Measurements from ENCODE around the gene TAS2R20.
"Not testable (repeated sequence)": the region's sequence is repeated elsewhere in the genome, so short reads cannot be mapped to it uniquely, and the experiment has no call there.

The TAS2R20 gene, protein sequence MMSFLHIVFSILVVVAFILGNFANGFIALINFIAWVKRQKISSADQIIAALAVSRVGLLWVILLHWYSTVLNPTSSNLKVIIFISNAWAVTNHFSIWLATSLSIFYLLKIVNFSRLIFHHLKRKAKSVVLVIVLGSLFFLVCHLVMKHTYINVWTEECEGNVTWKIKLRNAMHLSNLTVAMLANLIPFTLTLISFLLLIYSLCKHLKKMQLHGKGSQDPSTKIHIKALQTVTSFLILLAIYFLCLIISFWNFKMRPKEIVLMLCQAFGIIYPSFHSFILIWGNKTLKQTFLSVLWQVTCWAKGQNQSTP

DNA sequence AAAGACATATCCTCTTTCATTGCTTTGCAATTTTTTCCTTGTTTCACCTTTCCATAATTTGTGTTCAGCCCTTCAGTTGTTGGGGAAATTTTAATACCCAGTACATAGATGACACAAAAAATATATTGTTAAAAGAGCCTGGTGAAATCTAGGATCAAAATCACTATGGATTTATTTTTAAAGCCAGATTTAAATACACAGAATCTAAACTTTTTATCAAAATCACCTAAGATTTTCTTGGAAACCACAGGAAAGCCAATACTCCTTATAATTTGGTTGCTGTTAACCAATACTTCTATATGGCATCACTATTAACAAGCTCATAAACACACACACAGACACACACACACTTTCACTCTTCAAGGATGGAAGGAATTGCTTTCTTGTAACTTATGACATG lies at the start of gene TAS2R20:
TAS2R20 (minus strand) TSS at position 101 of the 400 bp plus-strand sequence. CDS start 429 bp downstream, outside the sequence.
- no peak for DNase-seq (ENCODE audit: low read depth)
- no peak within 1 kb of the TSS for H3K4me3 ChIP-seq (ENCODE audit: low read depth, low read length)

DNA sequence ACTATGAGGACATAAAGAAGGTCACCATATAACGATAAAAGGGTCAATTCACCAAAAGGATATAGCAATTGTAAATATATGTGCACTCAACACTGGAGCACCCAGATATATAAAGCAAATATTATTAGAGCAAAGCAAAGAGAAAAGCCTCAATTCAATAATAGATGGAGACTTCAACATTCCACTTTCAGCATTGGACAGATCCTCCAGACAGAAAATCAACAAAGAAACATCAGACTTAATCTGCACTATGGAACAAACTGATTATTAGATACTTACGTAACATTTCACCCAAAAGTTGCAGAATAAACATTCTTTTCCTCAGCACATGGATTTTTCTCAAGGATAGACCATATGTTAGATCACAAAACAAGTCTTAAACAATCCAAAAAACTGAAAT lies 43.3 kb upstream of the TAS2R20 start:
- H3K4me3 ChIP-seq (ENCODE audit: low read depth, low read length); DNase-seq (ENCODE audit: low read depth): not testable (repeated sequence)

DNA sequence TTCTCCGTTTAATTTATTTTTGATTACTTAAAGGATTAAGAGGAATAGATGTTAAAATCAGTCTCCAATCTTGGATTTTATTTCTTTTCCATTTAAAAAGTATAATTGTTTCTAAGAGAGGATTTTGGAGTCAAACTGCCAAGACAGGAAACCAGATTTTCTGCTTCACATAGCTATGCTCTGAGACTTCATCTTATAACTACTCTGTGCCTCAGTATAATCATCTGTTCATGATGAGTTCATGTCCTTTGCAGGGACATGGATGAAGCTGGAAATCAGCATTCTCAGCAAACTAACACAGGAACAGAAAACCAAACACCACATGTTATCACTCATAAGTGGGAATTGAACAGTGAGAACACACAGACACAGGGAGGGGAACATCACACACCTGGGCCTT lies 42.1 kb upstream of the TAS2R20 start:
- H3K4me3 ChIP-seq (ENCODE audit: low read depth, low read length): no peak overlapping the region
- no peak for DNase-seq (ENCODE audit: low read depth)

DNA sequence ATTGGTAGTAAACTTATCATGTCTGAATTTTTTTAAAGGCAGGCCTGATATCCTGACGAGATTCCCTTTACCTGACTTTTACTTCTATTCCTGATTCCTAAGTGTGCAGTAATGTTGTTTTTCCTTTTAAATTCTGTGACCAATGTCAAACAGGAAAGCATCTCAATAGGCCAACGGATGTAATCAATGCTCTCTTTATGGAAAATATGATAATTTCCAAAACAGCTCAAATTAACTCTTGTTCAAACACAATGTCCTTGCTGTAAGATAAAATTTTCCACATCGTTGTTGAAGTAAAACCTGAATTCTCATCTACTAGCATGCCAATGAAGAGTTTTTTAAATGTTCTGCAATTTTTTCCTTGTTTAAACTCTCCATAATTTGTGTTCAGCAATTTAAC lies 41.1 kb upstream of the TAS2R20 start:
- no peak for DNase-seq (ENCODE audit: low read depth)
- H3K4me3 ChIP-seq (ENCODE audit: low read depth, low read length): no peak overlapping the region

DNA sequence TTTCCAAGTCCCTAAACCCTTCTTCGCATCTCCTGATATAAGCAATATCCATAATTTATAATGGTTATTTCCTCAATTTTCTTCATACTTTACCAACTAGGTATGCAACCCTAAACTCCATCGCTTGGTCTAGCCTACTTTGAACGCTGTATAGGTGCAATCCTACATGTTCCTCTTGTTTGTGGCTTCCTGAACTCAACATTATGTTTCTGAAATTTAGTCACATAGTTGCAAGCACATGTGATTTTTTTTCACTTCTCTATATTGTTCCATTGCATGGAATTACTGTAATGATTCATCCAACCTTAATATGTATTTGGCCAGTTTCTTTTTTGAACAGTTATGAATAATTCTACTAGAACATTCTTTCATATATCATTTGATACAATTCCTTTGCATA lies 35.9 kb upstream of the TAS2R20 start:
- not testable (repeated sequence) for H3K4me3 ChIP-seq (ENCODE audit: low read depth, low read length); DNase-seq (ENCODE audit: low read depth)

DNA sequence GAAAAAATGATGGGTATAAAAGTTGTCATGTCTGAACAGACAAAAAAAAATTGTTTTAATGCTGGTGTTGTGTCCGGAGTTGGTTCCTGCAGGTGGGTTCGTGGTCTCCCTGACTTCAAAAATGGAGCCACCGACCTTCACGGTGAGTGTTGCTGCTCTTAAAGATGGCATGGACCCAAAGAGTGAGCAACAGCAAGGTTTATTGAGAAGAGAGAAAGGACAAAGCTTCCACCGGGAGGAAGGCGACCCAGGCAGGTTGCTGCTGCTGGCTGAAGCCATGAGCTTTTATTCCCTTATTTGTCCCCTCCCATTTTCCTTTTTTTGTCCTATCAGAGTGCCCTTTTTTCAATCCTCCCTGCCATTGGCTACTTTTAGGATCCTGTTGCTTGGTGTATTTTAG lies 33.2 kb upstream of the TAS2R20 start, which contains the start of gene TAS2R31:
TAS2R31 (minus strand) TSS at position 101 of the 400 bp plus-strand sequence; CDS start at position 29, 72 bp downstream.
- no peak within 1 kb of the TSS for H3K4me3 ChIP-seq (ENCODE audit: low read depth, low read length)
- no peak for DNase-seq (ENCODE audit: low read depth)

DNA sequence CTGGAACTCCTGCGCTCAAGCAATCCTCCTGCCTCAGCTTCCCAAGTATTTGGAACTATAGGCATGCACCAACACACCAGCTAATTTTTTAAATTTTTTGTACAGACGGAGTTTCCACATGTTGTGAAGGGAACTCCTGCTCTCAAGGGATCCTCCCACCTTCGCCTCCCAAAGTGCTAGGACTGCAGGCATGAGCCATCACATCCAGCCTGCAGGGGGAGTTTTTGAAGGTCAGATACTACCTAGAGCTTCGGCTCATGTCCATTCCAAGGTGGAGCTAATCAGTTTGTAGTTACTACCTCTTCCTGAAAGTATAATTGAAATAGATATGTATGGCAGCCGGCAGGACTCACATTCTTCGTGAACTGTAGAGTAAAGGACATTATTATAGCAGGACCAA lies 28.0 kb upstream of the TAS2R20 start:
- H3K4me3 ChIP-seq (ENCODE audit: low read depth, low read length): no peak overlapping the region
- DNase-seq (ENCODE audit: low read depth): no peak

DNA sequence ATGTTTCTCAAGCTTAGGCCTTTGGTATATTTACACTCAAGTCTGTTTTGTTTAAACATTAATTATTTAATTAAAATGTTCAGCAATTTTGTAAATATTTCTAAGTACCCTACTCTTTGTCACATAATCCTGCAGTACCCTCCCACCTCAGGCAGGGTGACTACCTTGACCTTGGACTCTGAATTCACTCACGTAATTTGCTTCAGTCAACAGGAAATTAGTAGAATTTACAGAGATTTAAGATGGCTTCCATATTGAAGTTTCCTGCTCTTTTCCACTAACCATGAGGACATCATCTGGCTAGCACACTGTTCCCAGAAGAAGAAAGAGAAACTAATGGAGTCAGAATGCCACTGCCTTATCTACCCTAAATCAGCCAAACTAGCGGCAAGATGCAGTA lies 25.3 kb upstream of the TAS2R20 start:
- H3K4me3 ChIP-seq (ENCODE audit: low read depth, low read length): no peak overlapping the region
- no peak for DNase-seq (ENCODE audit: low read depth)

DNA sequence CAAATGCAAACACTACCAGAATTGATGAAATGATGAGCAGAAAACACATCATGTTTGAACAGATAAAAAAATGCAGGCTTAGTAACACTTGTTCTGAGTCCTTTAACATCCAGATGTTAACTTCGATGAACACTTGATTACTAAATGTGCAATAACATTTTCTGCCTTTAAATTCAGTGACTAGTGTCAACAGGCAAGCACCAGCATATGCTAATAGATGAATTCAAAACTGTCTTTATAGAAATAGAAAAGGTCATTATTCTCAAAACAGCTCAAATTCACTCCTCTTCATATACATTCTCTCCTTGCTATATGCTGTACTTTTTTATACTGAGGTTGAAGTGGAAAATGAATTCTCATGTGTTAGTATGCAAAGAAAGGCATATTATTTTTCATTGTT lies 24.4 kb upstream of the TAS2R20 start, which contains the start of gene TAS2R19:
TAS2R19 (minus strand) TSS at position 101 of the 400 bp plus-strand sequence; CDS start at position 52, 49 bp downstream.
- no peak within 1 kb of the TSS for H3K4me3 ChIP-seq (ENCODE audit: low read depth, low read length)
- no peak for DNase-seq (ENCODE audit: low read depth)

DNA sequence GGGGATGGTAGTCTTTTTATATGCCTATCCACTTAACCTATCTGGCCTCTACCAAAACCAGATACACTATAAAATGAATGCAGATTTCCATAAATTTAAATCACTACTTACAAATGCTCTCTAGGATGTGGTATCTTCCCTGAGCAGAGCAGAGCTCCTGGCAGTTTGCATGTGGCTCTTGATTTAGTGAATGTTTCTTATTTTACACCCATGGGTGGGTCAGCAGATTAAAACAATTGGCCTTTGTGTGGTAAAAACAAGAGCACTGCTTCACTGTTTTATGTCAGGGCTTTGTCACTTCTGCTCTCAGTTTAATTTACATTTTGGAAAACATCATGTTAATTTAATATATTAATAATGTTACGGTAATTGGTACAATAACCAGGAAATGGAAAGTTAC lies 18.8 kb upstream of the TAS2R20 start:
- DNase-seq (ENCODE audit: low read depth): no peak
- H3K4me3 ChIP-seq (ENCODE audit: low read depth, low read length): no peak overlapping the region

DNA sequence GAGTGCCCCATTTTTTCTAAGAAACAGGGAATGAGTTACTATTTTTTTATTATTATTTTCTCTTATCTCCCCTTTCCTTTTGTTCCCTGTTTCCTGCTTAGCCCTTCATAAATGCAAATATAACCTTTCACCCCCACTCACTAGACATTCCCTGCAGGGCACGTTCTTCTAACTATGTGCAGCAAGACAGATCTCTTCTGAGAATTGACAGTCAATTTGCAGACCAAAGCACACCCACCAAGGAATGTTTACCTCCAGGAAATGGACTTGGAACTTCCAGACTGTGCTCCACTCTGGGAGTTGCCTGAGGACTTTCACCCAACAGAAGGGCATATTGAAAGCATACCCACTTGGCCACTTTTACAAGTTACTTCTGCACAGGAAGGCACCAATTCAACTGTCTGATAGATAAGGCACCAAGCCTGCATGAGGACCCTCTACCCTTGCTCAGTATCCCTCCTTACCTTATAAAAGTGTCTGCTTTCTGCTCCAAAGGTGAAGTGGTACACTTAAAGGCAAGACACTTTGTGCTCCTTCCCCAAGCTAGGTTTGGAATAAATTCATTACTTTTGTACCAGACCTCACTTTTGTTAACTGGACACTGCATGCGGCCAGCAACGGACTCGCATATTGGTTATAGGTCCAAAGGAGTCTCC lies 17.8 kb upstream of the TAS2R20 start:
- DNase-seq (ENCODE audit: low read depth): no peak

DNA sequence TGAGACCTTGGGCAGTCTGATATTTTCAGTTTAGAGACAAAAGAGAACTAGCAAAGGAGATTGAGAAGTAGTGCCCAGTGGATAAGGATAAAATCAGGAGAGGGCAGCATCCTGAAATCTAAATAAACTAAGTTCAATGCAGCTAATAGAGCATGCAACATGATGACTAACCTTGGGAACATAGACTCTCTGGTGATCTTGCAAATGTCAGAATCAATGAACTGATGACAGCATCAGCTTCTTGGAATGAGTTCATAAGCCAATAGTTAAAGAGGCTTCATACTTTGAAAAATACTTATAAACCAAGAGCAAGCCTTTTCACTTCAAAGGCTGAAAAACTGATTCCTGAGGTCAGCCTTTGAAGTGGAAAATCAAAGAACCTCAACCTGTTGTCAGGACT lies 16.1 kb upstream of the TAS2R20 start:
- H3K4me3 ChIP-seq (ENCODE audit: low read depth, low read length): no peak overlapping the region
- peak; percentile 21 for DNase-seq (ENCODE audit: low read depth)

More for the DNA sequence above, 17.8 kb upstream of the TAS2R20 start:
- H3K4me3 ChIP-seq (ENCODE audit: low read depth, low read length): no peak overlapping the region

DNA sequence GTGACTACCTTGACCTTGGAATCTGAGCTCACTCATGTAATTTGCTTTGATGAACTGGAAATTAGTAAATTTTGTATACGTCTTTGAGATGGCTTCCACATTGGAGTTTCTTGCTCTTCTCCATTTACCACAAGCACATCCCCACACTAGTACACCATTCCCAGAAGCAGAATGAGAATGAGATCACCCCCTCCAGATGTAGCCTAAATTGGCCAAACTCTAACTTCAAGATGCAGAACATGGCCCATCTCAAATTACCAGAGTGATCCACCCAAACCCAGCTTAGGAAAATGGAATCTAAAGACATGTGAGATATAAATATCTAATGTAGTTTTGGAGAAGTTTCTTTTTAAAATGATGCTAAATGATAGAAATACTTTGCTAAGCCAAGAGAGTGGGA lies 9.5 kb upstream of the TAS2R20 start:
- H3K4me3 ChIP-seq (ENCODE audit: low read depth, low read length): no peak overlapping the region
- DNase-seq (ENCODE audit: low read depth): no peak

DNA sequence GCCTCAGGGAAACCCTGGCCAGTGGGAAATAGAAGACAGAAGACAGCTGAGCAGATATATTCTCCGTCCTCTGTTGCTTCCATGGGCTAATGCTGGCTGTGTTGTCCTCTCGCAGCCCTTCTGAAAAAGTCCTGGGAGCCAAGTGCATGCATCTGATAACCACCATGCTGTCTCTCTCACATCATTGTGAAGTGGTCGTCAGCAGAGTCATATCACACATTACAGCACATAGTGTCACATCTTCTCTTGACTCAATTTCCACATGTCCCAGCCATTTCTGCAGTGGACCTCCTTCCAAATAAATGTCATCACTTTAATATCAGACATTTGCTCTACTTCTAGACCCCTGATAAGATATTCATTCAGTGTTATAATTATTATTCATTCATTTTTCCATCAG lies 3.8 kb downstream of the TAS2R20 start:
- no peak overlapping the region for H3K4me3 ChIP-seq (ENCODE audit: low read depth, low read length)
- DNase-seq (ENCODE audit: low read depth): no peak

DNA sequence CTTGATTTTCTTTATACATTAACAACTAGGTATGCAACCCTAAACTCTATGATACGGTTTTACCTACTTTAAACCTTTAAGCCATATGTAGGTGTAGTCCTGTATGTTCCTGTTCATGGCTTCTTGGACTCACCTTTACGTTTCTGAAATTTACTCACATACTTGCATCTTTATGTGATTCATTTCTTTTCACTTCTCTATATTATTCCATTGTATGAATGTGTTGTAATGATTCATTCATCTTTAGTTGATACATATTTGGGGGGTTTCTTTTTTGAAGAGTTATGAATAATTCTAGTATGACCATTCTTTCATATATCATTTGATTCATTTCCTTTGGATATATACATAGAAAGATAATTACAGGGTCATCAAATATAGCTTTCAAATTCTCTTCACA lies 9.0 kb downstream of the TAS2R20 start:
- DNase-seq (ENCODE audit: low read depth): no peak
- no peak overlapping the region for H3K4me3 ChIP-seq (ENCODE audit: low read depth, low read length)

DNA sequence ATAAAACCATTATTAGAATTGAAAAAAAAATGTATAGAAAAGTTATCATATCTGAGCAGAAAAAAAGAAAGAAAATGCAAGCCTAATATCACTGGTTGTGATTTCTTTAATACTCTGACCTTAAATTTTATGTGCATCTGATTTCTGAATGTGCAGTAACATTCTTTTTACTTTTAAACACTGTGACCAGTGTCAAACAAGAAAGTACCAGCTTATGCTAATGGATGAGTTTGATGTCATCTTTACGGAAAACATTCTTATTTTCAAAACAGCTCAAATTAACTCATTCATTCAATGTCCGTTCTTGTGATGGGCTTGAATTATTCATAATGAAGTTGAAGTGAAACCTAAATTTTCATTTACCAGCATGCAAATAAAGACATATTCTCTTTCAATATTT lies 11.3 kb downstream of the TAS2R20 start, which contains the start of gene TAS2R50:
TAS2R50 (minus strand) TSS at position 101 of the 400 bp plus-strand sequence; CDS start at position 49, 52 bp downstream.
- no peak within 1 kb of the TSS for H3K4me3 ChIP-seq (ENCODE audit: low read depth, low read length)
- DNase-seq (ENCODE audit: low read depth): no peak

DNA sequence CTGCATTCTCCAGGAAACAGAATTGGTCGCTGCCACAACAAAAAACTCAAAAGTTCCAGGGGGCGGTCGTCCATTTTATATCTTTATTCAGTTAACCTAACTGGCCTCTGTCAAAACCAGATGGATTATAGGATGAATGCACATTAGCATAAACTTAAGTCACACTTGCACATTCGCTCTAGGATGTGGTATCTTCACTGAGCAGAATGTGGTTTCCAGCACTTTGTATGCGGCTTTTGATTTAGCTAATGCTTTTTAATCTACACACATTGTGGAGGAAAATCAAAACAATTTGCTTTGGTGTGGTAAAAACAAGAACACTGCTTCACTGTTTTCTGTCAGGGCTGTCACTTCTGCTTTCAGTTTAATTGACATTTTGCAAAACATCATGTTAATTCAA lies 15.9 kb downstream of the TAS2R20 start:
- no peak for DNase-seq (ENCODE audit: low read depth)

DNA sequence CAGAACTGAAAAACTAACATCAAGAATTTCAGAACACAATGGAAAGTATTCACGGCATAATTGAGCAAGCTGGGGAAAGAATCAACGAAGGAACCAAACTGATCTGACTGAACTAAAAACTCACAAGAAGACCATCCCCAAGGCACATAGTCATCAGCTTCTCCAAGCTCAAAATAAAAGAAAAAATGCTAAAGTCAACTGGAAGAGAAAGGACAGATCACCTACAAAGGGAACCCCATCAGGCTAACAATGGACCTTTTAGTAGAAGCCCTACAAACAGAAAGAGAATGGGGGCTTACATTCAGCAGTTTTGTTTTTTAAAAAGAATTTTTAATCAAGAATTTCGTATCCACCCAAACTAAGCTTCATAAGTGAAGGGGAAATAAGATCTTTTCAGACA lies 23.1 kb downstream of the TAS2R20 start:
- H3K4me3 ChIP-seq (ENCODE audit: low read depth, low read length): no peak overlapping the region
- DNase-seq (ENCODE audit: low read depth): no peak

More for the DNA sequence above, 15.9 kb downstream of the TAS2R20 start:
- H3K4me3 ChIP-seq (ENCODE audit: low read depth, low read length): no peak overlapping the region

DNA sequence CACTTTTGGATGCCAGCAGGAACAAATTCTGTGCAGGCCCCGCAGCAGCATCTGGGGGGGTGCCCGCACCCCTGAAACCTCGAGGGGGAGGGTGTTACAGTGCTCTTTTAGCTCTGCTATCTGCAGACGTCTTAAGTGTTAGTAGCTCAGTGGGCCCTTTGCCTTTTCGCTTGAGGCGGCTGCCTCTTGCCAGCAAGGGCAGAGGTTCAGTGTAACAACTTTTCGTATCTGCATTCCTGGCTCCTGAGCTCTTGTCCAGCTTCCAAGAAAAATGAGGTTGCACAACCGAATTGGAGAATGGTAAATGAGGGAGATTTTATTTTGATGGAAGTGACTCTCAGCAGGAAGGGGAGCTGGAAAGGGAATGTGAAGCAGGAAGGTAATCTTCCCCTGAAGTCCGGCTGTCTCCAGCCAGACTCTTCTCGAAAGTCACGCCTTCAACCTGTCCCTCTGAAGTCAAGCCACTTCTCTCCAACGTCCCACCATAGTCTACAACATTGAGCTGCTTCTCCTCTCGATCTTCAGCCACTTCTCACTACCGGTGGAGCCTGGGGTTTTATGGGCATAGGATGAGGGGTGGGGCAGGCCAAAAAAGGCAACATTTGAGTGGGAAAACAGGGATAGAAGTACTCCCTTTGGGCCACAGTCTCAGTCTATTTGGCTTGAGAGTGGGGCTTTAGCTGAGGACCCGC lies 29.2 kb downstream of the TAS2R20 start:
- H3K4me3 ChIP-seq (ENCODE audit: low read depth, low read length): no peak overlapping the region
- peak; percentile 57 for DNase-seq (ENCODE audit: low read depth)

DNA sequence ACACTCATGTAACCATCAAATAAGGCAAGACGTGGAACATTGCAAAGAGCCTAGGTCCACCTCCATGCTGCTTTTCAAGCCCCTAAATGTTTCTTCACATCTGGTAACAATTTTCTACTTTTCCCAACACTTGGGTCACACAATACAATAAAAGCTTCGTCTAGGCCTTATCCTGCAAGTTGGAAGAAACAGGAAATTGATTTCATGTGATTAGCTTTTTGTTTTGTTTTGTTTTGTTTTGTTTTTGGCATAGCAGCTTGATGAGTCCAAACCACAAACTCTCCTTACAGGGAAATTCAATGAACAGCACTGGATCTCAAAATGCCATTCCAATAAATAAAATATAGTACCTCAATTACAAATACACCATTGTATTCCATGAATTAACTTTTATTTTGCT lies 30.7 kb downstream of the TAS2R20 start:
- H3K4me3 ChIP-seq (ENCODE audit: low read depth, low read length): no peak overlapping the region
- DNase-seq (ENCODE audit: low read depth): peak; percentile 34

Data from skeletal muscle cell (primary cell).